ENCODE data around the gene FTO. TPM values are rescaled to one million over a fixed set of nuclear protein-coding genes. Genes with fewer than 3 reads are reported as not detected.

FTO gene
- polyA plus RNA-seq, 3 donors, result 16.8 to 51.0 (median 37.7) TPM

DNA sequence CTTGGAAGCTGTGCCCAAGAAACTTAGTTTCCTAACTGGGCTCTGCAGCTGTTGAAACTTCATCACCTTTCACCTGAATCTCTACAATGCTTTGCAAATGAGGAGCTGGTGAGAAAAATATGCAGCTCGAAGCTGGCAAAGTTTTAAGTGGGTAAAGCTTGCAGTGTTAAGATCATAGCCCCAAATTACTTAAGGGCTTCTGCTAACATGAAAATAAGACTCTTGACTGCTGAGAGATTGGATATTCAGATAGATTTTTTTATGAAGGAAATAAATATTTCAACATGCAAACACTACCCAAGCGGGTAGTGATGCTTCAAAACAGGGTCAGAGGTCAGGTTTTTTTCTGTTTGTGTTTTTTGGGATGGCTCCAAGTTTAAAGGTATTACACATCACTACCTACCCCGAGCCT, 278.7 kb downstream of the FTO start:
- intact Hi-C loops (cut with micrococcal nuclease), result no loop called here
- Histone ChIP-seq H3K79me2 (ENCODE audit: insufficient read depth, low read length) (no peaks in the 10 kb centered on the region), H3K4me2 (replicated peaks; ENCODE audit: extremely low read depth, low read length, poor library complexity, severe bottlenecking) (no peak overlapping the region), H3K4me1 (ENCODE audit: control insufficient read depth in 1 of 2, insufficient read depth in 2 of 2, low read length in 2 of 2) (no peaks in the 10 kb centered on the region), H3K27me3 (ENCODE audit: control insufficient read depth in 2 of 2, insufficient read depth in 2 of 2, low read length in 2 of 2) (no peaks in the 10 kb centered on the region), H3K27ac (ENCODE audit: low read depth in 1 of 2, low read length in 2 of 2) (no peak overlapping the region), H3K9ac (ENCODE audit: insufficient read depth, low read length, poor library complexity, severe bottlenecking) (no peak overlapping the region), H3K36me3 (replicated peaks in 1 of 2; ENCODE audit: control insufficient read depth in 1 of 2, insufficient read depth in 2 of 2, low read length in 2 of 2) (no peaks in the 10 kb centered on the region), H2AFZ (ENCODE audit: insufficient read depth, low read depth, low read length, poor library complexity, severe bottlenecking) (no peak overlapping the region), H3K4me3 (replicated peaks in 1 of 3; ENCODE audit: low read depth in 2 of 3, low read length in 3 of 3) (no peak overlapping the region), H3K9me3 (replicated peaks in 1 of 2; ENCODE audit: control insufficient read depth in 1 of 2, insufficient read depth in 1 of 2, low read length in 2 of 2) (no peaks in the 10 kb centered on the region), H4K20me1 (ENCODE audit: insufficient read depth, low read length) (no peaks in the 10 kb centered on the region)
- Mint-ChIP-seq H3K36me3 (no peaks in the 10 kb centered on the region), H3K27ac (no peak overlapping the region), H3K4me1 (no peaks in the 10 kb centered on the region), H3K4me3 (no peak overlapping the region), H3K27me3 (ENCODE audit: low read depth in 3 of 3) (no peaks in the 10 kb centered on the region), H3K9me3 (no peaks in the 10 kb centered on the region)
- TF ChIP-seq, protein P1, sequence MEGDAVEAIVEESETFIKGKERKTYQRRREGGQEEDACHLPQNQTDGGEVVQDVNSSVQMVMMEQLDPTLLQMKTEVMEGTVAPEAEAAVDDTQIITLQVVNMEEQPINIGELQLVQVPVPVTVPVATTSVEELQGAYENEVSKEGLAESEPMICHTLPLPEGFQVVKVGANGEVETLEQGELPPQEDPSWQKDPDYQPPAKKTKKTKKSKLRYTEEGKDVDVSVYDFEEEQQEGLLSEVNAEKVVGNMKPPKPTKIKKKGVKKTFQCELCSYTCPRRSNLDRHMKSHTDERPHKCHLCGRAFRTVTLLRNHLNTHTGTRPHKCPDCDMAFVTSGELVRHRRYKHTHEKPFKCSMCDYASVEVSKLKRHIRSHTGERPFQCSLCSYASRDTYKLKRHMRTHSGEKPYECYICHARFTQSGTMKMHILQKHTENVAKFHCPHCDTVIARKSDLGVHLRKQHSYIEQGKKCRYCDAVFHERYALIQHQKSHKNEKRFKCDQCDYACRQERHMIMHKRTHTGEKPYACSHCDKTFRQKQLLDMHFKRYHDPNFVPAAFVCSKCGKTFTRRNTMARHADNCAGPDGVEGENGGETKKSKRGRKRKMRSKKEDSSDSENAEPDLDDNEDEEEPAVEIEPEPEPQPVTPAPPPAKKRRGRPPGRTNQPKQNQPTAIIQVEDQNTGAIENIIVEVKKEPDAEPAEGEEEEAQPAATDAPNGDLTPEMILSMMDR (IDR thresholded peaks at IDR 0.05), result no peak
- no CpG with 5 or more reads among the region's 3 CpGs for WGBS (ENCODE audit: insufficient coverage)
- no peak for DNase-seq

DNA sequence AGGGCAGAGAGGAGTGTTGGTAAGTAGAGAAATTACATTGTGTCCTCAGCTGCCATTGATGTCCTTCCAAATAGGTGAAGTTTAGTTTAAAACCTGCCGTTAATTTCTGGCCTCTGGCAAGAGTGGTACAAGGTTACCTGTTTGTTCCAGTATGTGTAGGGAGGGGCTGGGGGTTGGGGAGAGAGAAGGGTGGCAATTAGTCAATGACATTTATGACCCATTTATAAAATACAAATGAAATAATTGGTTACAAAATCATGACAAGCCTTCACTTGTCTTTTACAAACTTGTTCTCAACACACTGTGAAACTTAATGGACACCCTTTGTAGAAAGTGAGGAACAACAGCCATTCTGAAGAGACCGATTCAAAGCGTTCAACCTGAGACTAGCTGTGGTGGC, 281.0 kb downstream of the FTO start:
- no peak overlapping the region for H2AFZ ChIP-seq (ENCODE audit: insufficient read depth, low read depth, low read length, poor library complexity, severe bottlenecking)
- Mint-ChIP-seq H3K36me3 (no peaks in the 10 kb centered on the region), H3K9me3 (no peaks in the 10 kb centered on the region), H3K27ac (no peak overlapping the region), H3K4me1 (no peaks in the 10 kb centered on the region), H3K27me3 (ENCODE audit: low read depth in 3 of 3) (no peaks in the 10 kb centered on the region), H3K4me3 (no peak overlapping the region)
- no peaks in the 10 kb centered on the region for H4K20me1 ChIP-seq (ENCODE audit: insufficient read depth, low read length)
- no peak for DNase-seq
- H3K9ac ChIP-seq (ENCODE audit: insufficient read depth, low read length, poor library complexity, severe bottlenecking), result no peak overlapping the region
- intact Hi-C loops (cut with micrococcal nuclease), result no loop called here
- no peaks in the 10 kb centered on the region for H3K27me3 ChIP-seq (ENCODE audit: control insufficient read depth in 2 of 2, insufficient read depth in 2 of 2, low read length in 2 of 2)
- no peaks in the 10 kb centered on the region for H3K36me3 ChIP-seq (replicated peaks in 1 of 2; ENCODE audit: control insufficient read depth in 1 of 2, insufficient read depth in 2 of 2, low read length in 2 of 2)
- H3K9me3 ChIP-seq (replicated peaks in 1 of 2; ENCODE audit: control insufficient read depth in 1 of 2, insufficient read depth in 1 of 2, low read length in 2 of 2), result no peaks in the 10 kb centered on the region
- H3K4me3 ChIP-seq (replicated peaks in 1 of 3; ENCODE audit: low read depth in 2 of 3, low read length in 3 of 3), result no peak overlapping the region
- no peak overlapping the region for H3K27ac ChIP-seq (ENCODE audit: low read depth in 1 of 2, low read length in 2 of 2)
- H3K4me1 ChIP-seq (ENCODE audit: control insufficient read depth in 1 of 2, insufficient read depth in 2 of 2, low read length in 2 of 2), result no peaks in the 10 kb centered on the region
- TF ChIP-seq, protein P1 (IDR thresholded peaks at IDR 0.05), result no peak
- no peak overlapping the region for H3K4me2 ChIP-seq (replicated peaks; ENCODE audit: extremely low read depth, low read length, poor library complexity, severe bottlenecking)
- 86% methylated on average over 1 of the region's 3 CpGs for WGBS (ENCODE audit: insufficient coverage)
- H3K79me2 ChIP-seq (ENCODE audit: insufficient read depth, low read length), result no peaks in the 10 kb centered on the region

Data from CD14-positive monocyte (primary cell).